Psoas muscle (tissue), 8 donors: ENCODE measurements around the gene BTG4. TPM values are rescaled to one million over a fixed set of nuclear protein-coding genes. Genes with fewer than 3 reads are reported as not detected.

ENCODE experiments used
- ATAC-seq, 4 donors: fragments of 200-7000 bp; cut with Tn5 transposase; one replicate each; pipeline ENCODE4 v1.9.1; 2020; ENCODE audit warnings: moderate library complexity in 3 of 4, mild to moderate bottlenecking in 2 of 4
- DNase-seq, 2 donors: peaks; one replicate each; pipeline ENCODE4 v3.0.0-alpha.2; 2020
- H3K27ac ChIP-seq: fragments of 200-600 bp; one replicate; pipeline ENCODE4 v1.8.0; 2022
- H3K27me3 ChIP-seq, 3 donors: fragments of 200-600 bp in 1 of 3; one replicate each; pipeline versions ENCODE4 v1.6.1 to v1.8.0; 2013 to 2022; ENCODE audit warnings: low read length in 2 of 3, mild to moderate bottlenecking in 2 of 3, moderate library complexity in 1 of 3; ENCODE audit not compliant: insufficient read depth in 3 of 3
- H3K36me3 ChIP-seq, 2 donors: fragments of 200-600 bp in 1 of 2; one replicate each; pipeline versions ENCODE4 v1.6.1 to v1.8.0; 2013 to 2022; ENCODE audit warnings: low read depth in 1 of 2, mild to moderate bottlenecking in 1 of 2, moderate library complexity in 1 of 2; ENCODE audit not compliant: insufficient read depth in 1 of 2
- H3K4me1 ChIP-seq: fragments of 200-600 bp; one replicate; pipeline ENCODE4 v1.8.0; 2022
- H3K4me3 ChIP-seq: fragments of 200-600 bp; one replicate; pipeline ENCODE4 v1.8.0; 2022; ENCODE audit warnings: mild to moderate bottlenecking
- H3K9me3 ChIP-seq: fragments of 200-600 bp; one replicate; pipeline ENCODE4 v1.8.0; 2022
- WGBS, 3 donors: extraction: QIAGEN DNeasy Blood & Tissue Kit; methylation state at CpG; one replicate each; pipeline versions ENCODE4 v1.1.6 to v1.1.7; 2013; 5-methylcytosine and 5-hydroxymethylcytosine counted together
- intact Hi-C, 2 donors: fragments of 100-400 bp; cut with DNase I; formaldehyde crosslinking; loops; one replicate each; pipeline versions ENCODE4 v1.11.0 to v1.14.2; 2022
- polyA plus RNA-seq, 3 donors: library from polyadenylated mRNA; stranded (reverse); fragments of 200-250 nt; gene quantifications; one replicate each; pipeline ENCODE4 v1.2.3, GENCODE V29; 2013
- total RNA-seq, 4 donors: library from RNA; stranded (reverse); fragmentation: NEBNext Ultra II Directional in 2 of 4; extraction: Animal tissue kit (Norgen Biotek cat#: 25700) in 2 of 4; gene quantifications; one replicate each; pipeline versions ENCODE4 v1.2.1 to v1.2.4, GENCODE V29; 2021 to 2023
- TF ChIP-seq, protein P1 (sequence below): fragments of 200-600 bp; IDR thresholded peaks from one replicate; pipeline ENCODE4 v1.8.0; 2022; ENCODE audit warnings: antibody characterized with exemption
- donor health status: healthy with polysubstance abuse.
- donor health status: DM: no; HTN: no; CAD: no; lungs with moderate emphysema.
- donor health status: Bipolar disorder and iron deficiency.
- donor health status: healthy.
- donor health status: DM: yes; HTN: yes; CAD: no.
- donor health status: DM: no; HTN: no; CAD: no.
- donor health status: DM: no; HTN: no; CAD: no.
- donor health status: DM: yes; HTN: yes; CAD: no.

The BTG4 gene
- total and polyA plus RNA-seq, 7 donors, result not detected

DNA sequence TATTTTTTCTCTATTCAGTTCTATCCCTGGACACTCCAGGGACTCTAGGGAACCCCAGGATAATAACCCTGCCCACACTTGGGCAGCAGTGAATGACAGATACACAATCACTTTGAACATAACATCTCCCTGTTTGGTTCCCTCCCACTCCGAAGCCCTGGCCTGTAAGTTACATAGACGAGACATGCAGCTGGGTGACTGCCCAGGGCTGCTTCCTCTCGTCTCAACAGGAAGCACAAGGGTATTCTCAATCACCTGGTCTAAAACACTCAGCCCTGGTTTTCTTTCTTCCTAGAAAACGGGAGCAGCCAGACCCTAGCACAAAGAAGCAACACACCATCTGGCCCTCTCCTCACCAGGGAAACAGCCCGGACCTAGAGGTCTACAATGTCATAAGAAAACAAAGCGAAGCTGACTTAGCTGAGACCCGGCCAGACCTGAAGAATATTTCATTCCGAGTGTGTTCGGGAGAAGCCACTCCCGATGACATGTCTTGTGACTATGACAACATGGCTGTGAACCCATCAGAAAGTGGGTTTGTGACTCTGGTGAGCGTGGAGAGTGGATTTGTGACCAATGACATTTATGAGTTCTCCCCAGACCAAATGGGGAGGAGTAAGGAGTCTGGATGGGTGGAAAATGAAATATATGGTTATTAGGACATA is 47.7 kb upstream of the BTG4 start:
- Histone ChIP-seq H3K9me3 (no peaks in the 10 kb centered on the region), H3K4me3 (no peak overlapping the region), H3K27ac (no peak overlapping the region), H3K4me1 (peaks cover 8% of the 10 kb centered on the region), H3K36me3 (peaks cover 3 to 7% of the 10 kb centered on the region in 2 donors), H3K27me3 (no peaks in the 10 kb centered on the region)
- intact Hi-C loops, result no loop called here
- DNase-seq, result no peak
- TF ChIP-seq, protein P1, sequence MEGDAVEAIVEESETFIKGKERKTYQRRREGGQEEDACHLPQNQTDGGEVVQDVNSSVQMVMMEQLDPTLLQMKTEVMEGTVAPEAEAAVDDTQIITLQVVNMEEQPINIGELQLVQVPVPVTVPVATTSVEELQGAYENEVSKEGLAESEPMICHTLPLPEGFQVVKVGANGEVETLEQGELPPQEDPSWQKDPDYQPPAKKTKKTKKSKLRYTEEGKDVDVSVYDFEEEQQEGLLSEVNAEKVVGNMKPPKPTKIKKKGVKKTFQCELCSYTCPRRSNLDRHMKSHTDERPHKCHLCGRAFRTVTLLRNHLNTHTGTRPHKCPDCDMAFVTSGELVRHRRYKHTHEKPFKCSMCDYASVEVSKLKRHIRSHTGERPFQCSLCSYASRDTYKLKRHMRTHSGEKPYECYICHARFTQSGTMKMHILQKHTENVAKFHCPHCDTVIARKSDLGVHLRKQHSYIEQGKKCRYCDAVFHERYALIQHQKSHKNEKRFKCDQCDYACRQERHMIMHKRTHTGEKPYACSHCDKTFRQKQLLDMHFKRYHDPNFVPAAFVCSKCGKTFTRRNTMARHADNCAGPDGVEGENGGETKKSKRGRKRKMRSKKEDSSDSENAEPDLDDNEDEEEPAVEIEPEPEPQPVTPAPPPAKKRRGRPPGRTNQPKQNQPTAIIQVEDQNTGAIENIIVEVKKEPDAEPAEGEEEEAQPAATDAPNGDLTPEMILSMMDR, result no peak
- WGBS, 3 donors, result 70 to 77% (median 73%) methylated on average over 11 of the region's 11 CpGs
- no peak for ATAC-seq

DNA sequence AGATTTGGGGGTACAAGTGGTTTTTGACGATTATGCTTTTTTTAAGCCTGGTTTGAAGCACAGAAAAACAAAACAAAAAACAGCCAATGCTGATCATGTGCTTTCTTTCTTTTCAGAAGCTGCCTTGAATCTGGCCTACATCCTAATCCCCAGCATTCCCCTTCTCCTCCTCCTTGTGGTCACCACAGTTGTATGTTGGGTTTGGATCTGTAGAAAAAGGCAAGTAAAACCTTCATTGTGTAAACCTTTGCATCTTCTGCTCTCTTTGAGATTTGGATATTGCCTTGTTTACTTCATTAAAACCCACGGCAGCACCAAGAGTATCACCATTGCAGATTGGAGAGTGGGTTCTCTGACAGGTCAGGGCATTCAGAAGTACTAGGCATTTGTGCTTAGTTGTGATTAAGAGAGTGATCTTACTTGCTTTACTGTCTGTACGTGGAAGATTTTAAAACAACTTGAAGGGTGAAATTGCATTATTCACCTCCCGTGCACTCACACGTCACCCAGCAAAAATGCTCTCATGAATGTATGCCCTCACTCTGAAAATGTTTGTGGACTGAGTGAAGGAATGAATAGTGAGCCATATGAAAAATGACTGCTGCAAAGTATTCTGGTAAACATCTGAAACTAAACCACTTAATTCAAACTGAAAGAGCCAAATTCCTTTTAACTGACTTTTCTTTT is 45.4 kb upstream of the BTG4 start:
- DNase-seq (no peak), ATAC-seq (no peak)
- H3K4me1 ChIP-seq, result peaks cover 8% of the 10 kb centered on the region
- no peaks in the 10 kb centered on the region for H3K9me3 ChIP-seq
- H3K36me3 ChIP-seq, result peaks cover 3 to 7% of the 10 kb centered on the region in 2 donors
- H3K27ac ChIP-seq, result no peak overlapping the region
- TF ChIP-seq, protein P1, result no peak
- WGBS, 3 donors, result 73 to 87% (median 81%) methylated on average over 5 of the region's 5 CpGs
- no peaks in the 10 kb centered on the region for H3K27me3 ChIP-seq
- H3K4me3 ChIP-seq, result no peak overlapping the region
- intact Hi-C loops, result loop anchor here in 1 of 2 donors (1.0 kb wide), 1 partner anchor 44 kb away; no protein-coding TSS in a partner anchor

DNA sequence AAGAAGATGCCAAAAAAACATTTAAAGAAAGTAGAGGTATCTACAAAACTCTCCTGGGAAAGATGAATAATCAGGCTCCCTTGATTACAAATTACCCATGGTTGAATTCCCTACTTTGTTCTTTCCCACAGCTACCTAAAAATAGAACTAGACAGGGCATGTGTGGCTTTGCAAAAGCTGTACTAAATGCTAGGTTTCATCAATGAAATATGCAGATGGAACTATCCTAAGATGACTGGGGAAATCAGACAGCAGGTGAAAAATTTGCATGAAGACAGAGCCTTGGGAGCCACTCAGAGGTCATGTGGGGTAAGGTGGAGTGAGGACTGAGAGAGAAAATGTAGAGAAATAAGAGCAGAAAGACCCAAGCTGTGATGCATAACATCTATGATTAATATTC is 43.1 kb upstream of the BTG4 start:
- Histone ChIP-seq H3K4me1 (no peaks in the 10 kb centered on the region), H3K27me3 (no peaks in the 10 kb centered on the region), H3K4me3 (no peak overlapping the region), H3K9me3 (no peaks in the 10 kb centered on the region), H3K27ac (no peak overlapping the region), H3K36me3 (peaks cover 0 to 7% of the 10 kb centered on the region in 2 donors)
- DNase-seq, result no peak
- ATAC-seq, result no peak
- TF ChIP-seq, protein P1, result no peak
- intact Hi-C loops, result no loop called here

DNA sequence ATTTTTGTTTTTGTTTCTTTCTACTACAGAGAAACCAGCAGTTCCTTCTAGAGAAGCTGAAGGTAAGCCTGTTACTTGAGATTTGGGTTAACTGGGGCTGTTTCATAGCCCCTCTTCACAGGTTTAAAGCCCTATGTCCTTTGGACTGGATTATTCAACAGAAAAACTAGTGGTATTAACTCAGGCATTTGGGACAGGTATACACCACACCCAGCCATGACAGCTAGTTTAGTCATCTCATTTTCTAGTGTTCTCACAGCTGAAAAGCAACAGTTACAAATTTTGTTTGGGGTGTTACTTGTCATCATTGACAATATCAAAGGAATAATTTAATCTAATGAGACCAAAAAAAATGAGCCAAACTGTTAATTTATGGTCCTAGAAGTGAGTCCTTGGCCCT is 42.3 kb upstream of the BTG4 start:
- peaks cover 3% of the 10 kb centered on the region for H3K4me1 ChIP-seq
- no peak for DNase-seq
- intact Hi-C loops, result no loop called here
- H3K27ac ChIP-seq, result no peak overlapping the region
- H3K36me3 ChIP-seq, result peaks cover 0 to 7% of the 10 kb centered on the region in 2 donors
- TF ChIP-seq, protein P1, result no peak
- H3K9me3 ChIP-seq, result no peaks in the 10 kb centered on the region
- H3K4me3 ChIP-seq, result no peak overlapping the region
- ATAC-seq, result no peak
- H3K27me3 ChIP-seq, result no peaks in the 10 kb centered on the region
